D341Med (cell line): ENCODE results near the gene SSB.
"Not testable (repeated sequence)": the region's sequence is repeated elsewhere in the genome, so short reads cannot be mapped to it uniquely, and the experiment has no call there.

ENCODE experiments used
- DNase-seq: peaks from one replicate; pipeline ENCODE4 v3.0.0; 2012; ENCODE audit warnings: low spot score

SSB gene

GRCh38 chr2:169798718-169799592 is at the start of gene SSB:
TSS of gene SSB (plus strand) at chr2:169798871. CDS start at chr2:169800961, 2,090 bp downstream.
- peak; percentile 98 for DNase-seq

- DNase-seq, result no peak
These were observed 45.9 kb upstream of the SSB start for GRCh38 chr2:169752752-169753151.

- DNase-seq, result no peak
These were observed 43.4 kb upstream of the SSB start for GRCh38 chr2:169755083-169755870.

- DNase-seq, result no peak
These were observed 42.3 kb upstream of the SSB start for GRCh38 chr2:169756342-169756741.

GRCh38 chr2:169757356-169757755 is 41.3 kb upstream of the SSB start:
- no peak for DNase-seq

- no peak for DNase-seq
These were observed 40.9 kb upstream of the SSB start for GRCh38 chr2:169757778-169758177.

- DNase-seq, result no peak
These were observed 38.7 kb upstream of the SSB start for GRCh38 chr2:169759987-169760386.

GRCh38 chr2:169760798-169761197 is 37.9 kb upstream of the SSB start:
- DNase-seq, result not testable (repeated sequence)

GRCh38 chr2:169761251-169761969 is 37.3 kb upstream of the SSB start:
- no peak for DNase-seq

- no peak for DNase-seq
These were observed 36.7 kb upstream of the SSB start for GRCh38 chr2:169761970-169762292.

GRCh38 chr2:169765523-169765922 is 33.1 kb upstream of the SSB start:
- DNase-seq, result no peak

GRCh38 chr2:169767243-169767888 is 31.3 kb upstream of the SSB start:
- DNase-seq, result peak; percentile 57

GRCh38 chr2:169768262-169768995 is 30.2 kb upstream of the SSB start:
- DNase-seq, result peak; percentile 24

- no peak for DNase-seq
These were observed 27.6 kb upstream of the SSB start for GRCh38 chr2:169771021-169771420.

- no peak for DNase-seq
These were observed 27.1 kb upstream of the SSB start for GRCh38 chr2:169771612-169772011.

GRCh38 chr2:169772651-169773050 is 26.0 kb upstream of the SSB start:
- DNase-seq, result no peak

- no peak for DNase-seq
These were observed 23.3 kb upstream of the SSB start for GRCh38 chr2:169775354-169775753.

- no peak for DNase-seq
These were observed 22.9 kb upstream of the SSB start for GRCh38 chr2:169775765-169776164.

- DNase-seq, result no peak
These were observed 22.4 kb upstream of the SSB start for GRCh38 chr2:169776252-169776761.

GRCh38 chr2:169778446-169778845 is 20.2 kb upstream of the SSB start:
- no peak for DNase-seq
